HS-27A (cell line): ENCODE data around the gene KCNJ5.

Source experiments
- DNase-seq: peaks from one replicate; pipeline ENCODE4 v3.0.0-alpha.2; 2012; ENCODE audit warnings: low read depth, missing footprints

Gene KCNJ5

DNA sequence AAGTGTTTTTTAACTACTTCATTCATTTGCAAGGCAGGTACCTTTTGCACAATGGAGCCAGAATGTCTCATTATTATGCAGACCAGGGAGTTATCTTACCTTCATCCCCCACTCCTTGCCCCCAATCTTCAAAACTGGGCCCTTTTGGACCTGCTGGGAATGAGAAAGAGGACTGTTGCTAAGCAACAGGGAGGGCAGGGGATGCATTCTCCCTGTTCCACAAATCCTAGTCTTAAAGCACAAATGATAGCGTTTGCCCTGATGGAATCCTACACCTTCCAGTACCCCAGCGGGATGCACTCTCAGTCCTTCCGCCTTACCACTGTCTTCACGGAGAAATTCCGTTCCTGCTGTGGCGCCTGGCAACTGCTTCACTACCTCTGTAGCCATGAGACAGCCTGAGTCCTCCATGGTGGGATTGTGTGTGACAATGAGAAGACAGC lies 20.0 kb upstream of the KCNJ5 start:
- no peak for DNase-seq

DNA sequence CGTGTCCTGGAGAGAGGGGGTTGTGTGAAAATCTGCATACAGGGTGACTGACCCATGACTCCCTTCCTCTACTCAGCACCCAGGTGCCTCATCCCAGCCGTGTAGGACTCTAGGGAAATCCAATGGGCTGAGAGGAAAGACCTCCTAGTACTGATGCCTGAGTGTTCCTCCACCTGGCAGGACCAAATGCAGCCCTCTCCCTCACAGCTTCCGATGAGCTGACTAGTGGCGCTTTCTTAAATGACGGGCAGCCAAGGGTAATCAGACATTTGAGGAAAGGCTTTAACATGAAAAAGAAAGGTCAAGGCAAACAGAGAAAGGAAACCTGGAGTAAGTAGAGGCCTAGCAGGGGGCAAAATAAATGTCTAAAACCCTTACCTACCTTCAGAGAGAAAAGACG lies 19.1 kb upstream of the KCNJ5 start:
- DNase-seq = no peak

DNA sequence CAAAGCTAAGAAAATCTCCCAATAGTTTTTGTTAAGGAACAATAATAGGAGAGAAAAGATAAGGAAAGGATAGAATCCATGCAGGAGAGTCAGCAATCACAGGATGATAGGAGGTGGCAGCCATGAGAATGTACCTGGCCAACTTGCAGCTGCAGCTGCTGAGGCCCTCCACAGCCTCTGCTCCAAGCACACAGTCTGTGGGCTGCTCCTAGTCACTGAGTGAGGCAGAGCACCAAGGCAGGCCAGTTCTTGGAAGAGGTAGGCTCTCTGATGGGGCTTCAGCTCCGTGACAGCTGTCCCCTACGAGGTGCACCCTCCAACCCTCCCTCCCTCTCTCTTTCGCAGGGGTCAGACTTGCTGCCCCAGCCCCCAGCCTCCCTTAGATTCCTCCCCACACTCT lies 18.6 kb upstream of the KCNJ5 start:
- no peak for DNase-seq

DNA sequence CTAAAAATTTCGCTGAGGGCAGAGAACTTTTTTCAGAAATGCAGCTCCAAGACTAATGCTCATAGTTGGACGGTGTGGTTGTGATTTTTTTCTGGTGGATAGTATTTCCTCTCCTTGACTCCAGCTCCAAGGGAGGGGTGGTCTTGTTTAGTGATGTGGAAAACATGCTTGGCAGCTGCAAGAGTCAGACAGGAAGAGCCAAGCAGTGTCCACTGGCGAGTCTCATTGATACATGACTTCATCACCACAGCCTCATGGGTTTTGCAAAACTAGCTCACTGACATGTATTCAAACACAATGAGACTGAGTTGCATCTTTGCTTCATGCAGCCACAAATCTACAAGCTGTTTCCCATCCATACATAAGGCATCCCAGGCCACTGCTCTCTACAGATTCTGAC lies 16.7 kb upstream of the KCNJ5 start:
- no peak for DNase-seq

DNA sequence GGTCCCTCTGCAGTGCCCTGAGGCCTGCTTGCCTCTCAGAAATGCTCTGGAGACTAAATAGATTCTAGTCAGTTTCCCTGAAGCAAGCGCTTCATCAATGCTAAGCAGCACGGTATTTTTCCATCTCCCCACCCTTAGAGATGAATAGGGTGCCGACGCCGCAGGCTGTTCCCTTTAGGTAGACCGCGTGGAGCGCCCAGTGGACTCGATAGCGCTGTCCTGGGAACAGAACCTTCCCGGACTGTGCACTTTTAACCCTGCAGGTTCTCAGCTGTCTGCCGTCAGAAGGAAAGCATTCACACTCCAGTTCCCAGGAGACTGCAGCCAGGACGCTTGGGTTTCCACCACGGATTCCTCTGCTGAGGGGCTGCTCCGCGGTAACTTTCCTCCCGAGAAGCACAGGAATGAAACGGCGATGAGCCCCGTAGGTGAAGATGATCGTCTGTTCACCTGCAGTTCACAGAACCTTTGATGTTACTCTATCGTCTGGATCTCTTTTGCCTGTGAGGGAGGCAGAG lies 15.0 kb upstream of the KCNJ5 start:
- DNase-seq = no peak

DNA sequence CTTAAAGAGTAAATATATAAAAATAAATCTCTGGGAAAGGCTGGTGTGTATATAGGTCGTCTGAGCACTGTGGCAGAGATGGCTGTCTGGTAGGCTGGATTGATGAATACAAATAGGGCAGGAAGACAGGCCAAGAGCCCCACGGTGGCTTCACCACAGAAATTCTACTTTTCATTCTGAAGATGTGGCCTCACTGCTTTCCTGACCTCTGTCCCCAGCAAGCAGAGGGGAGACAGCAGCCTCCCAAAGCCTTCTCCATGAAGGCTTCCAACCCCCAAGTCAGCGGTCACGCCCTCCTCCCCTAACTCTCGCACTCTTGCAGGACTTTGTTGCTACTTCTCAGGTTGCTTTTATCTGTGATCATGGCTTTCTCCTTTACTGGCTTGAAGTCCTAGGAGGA lies 13.4 kb upstream of the KCNJ5 start:
- no peak for DNase-seq

DNA sequence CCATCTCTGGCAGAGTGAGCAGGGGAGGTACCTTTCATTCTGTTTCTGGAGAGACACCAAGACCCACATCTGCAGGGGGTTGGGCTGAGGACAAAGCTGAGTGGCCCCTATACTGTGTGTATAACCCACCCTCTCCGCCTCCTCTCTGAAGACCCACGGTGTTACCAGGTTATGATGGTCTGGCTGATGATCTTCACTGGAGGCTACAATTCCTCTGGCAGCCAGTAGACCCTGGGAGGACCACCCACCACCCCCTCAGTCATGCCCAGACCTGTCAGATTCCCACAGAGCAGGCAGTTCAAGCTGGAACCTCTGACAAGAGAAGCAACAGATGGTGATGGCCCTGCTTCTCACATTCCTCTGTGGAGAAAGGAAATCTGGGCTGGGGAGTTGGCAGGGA lies 12.7 kb upstream of the KCNJ5 start:
- no peak for DNase-seq

DNA sequence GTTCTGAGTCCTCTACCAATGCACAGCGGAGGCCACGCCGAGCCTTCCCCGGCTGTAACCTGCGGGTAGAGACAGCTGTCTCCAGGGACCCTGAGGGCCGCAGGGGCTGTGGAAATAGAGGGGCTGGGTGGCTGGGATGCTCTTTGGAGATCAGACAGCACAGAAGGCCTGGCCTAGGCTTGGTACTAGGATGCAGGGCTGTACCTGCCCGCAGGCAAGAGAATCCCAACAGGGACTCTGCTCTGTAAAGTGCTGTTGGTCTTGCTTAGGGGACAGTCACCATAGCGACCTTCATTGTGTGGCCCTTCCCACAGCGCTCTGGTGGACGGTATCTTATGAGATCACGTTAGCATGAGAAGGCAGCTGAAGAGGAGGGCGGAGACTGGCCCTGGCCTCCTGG lies 11.3 kb upstream of the KCNJ5 start:
- no peak for DNase-seq

DNA sequence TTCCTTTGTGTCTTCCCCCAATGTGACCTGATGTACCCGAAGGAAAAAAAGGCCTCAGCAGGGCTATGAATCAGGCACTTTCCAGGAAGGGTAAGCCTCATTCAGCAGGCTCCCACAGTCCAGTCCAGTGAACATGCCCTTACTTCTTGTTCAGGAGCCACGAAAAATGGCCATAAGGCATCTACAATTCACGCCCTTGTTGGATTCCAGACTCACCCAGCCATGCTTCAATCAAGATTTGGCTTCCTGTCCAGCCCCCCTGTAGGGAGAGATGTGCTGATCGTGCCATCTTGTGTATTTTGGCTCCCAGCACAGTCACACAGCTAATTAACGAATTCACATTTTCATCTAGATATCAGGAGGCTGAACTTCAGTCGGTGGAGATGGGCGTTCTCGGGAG lies 9.9 kb upstream of the KCNJ5 start:
- no peak for DNase-seq

DNA sequence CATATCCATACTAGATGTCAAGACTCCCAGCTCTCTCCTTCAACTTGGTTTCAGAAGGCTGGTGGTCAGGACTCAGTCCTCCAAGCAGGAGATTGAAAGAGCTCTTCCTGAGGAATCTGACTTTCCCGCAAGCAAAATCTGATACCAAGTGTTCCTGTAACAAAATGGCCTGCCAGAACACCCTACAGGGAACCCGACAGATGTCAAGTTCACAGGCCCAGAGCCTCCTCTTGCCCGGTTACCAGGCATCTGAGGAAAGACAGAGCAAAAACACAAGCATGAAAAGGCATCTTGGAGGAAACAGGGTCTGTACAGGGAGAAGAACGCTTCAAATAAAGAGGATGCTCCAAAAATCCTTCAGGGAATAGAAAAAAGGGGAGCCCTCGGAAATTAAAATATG lies 8.7 kb upstream of the KCNJ5 start:
- no peak for DNase-seq

DNA sequence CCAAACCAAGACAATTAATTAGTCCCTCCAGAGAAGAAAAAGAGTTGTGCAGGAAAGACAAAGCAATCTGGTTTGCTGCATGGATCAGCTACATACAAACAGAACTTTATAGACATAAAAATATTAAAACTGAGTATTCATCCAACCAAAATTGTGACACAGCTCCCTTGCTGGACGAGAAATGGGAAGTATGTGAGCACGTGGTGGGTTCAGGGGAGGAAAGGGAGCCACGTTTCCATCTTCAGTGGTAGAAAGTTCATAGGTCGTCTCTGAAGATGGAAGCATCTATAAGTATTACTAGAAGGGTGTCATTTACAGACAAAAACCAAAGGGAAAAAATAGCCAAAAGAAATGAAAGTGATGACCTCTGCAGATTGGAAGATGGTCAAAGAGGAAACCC lies 7.1 kb upstream of the KCNJ5 start:
- no peak for DNase-seq

DNA sequence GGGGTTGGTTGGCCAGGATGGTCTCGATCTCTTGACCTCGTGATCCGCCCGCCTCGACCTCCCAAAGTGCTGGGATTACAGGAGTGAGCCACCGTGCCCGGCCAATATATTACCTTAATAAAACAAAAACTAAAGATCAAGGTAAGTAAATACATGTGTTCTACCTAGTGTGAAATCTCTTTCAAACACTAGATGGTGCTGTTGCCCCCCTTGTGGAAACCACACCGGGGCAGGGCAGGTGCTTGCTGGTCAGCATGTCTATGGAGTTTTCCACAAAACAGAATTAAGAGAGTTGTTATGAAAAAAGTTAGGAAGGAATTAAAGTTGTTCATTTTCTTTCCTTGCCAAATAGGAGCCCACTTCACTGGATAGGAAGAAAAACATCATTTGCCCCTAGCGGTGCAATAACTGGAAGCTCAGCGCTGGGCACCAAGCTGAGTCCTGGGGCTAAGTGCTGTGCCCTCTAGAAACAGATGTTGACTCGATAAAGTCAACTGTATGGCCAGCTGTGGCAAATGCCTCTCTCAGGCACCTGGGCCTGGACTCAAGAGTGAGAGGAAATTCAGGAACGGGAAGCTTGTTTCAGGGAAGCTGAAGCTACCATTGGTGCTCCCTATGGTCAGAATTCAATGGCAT lies 6.3 kb upstream of the KCNJ5 start:
- no peak for DNase-seq

DNA sequence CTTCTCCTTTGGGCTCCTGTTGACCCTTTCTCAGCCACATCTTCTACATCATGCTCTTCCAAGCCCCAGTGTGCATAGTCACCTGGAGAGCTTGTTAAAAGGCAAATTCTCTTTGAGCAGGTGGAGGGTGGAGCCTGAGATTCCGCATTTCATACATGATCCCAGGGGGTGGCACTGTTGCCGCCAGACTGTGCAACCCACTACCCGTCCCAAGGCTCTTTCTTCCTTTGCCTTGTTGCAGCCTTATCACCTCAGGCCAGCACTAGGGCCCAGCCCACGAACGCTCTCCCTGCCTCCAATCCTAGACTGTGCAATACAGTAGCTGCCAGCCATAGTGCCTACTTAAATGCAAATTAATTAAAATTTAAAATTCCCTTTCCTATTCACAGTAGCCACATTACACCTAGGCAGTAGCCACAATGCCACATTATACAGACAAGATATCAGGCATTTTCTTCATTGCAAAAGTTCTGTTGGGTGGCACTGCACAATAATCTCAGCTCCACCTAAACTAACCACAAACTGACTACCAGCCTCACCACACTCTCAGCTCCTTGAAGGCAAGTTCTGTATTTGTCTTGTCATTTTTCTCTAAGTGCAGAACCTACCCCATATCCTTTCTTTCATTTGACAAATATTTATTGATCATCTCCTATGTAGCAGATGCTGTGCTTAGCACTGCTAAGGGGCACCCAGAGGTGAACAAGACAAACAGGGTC lies 4.6 kb upstream of the KCNJ5 start:
- no peak for DNase-seq

DNA sequence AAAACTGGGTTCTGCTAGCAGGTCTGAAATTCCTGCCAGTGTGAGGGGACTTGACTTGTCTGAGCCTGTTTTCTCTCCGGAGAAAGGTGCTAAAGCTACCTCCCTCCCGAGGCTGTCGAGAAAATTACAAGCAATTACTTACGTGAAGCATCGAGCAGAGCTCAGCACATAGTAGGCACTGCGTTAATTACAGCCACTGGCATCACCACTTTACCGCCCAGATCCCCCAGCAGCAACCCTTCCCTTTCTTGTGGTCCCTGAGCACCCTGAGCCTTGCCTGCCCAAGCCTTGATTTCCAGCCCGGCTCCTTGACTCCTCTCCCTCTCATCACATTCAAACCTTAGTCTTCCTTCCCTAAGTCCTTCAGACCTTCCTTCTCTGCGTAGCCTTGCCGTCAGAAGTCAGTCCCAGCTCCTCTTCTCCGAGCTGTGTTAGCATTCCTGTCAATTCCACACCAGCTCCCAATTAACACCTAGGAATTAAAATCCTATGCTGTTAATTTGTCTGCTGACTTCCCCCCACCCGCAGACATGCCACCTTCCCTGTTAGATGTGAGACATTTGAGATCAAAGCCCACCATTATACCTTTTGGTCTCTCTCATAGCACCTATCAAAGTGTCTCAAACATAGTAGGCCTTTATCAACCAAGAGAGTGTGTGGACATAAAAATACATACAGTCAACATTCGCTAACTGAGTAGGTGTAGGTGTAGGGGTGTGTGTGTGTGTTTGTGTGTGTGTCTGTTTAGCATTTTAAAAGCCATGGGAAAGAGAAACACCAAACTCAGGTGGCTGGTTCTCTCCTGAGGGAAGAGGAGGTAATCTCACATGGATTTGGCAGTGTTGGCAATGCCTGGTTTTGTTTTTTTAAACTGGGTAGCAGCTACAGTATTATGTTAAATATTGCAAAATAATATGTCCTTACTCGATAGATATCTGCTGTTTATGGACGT lies 2.8 kb upstream of the KCNJ5 start:
- no peak for DNase-seq

DNA sequence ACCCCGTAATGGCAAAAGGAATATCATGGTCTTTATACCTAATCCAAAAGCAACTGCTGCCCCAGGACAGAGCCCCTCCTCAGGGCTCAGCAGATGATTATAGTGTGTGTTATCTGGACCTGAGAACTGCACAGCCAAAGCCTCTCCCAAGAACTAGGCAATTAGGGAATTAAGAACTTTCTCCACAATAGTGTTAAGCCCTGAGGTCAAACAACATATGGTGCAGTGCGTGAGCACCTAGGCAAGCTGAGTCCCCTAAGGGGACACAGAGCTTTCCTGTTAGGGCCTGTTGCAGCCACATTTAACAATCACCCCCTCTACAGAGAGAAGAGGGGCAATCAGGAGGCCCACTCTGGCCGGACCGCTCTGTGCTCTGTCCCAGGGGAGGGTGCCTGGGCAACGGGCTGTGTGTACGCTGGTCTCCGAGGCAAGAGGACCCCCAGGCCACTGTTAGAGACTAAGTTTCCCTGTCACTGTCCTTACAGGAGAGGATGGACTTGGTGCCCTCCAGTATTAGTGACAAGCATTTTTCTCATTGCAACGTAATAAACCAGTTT lies 1.4 kb upstream of the KCNJ5 start:
- no peak for DNase-seq

DNA sequence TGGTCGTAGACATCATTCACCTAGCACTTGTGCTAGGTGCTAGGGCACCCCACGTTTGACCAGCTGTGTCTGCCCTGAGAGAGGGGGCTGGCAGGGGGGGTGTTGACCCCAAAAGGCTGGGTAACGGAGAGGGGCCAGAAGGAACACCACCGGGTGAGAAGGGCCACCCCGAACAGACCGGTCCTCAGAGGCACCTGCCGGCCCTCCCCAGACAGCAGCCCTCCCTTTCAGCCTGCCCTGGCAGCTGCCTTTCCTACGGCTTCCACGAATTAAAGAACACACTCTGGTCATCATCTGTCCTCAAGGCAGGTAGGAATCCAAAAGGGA lies 977 bp upstream of the KCNJ5 start:
- DNase-seq = no peak

DNA sequence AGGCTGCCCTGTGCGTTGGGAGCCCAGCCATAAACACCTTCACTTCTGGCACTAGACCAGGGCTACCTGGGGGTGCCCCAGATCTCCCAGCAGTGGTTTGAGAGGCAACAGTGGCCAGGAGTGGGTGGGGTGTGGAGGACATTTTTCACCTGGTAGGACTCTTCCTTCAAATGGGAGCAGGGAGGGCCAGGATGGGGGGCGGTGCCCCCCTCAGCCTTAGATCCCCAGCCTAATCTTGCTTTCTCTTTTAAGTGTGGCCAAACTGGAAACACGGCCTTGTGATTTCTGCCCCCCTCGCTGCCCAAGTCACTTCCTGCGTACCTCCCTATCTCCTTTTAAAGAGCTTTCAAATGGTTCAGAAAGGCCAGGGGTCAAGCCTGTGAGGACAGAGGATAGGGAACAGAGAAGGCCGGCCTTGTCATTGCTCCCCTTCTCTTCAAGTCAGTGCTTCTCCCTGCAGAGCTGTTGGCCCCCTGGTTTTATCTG lies 800 bp downstream of the KCNJ5 start:
- DNase-seq = no peak

DNA sequence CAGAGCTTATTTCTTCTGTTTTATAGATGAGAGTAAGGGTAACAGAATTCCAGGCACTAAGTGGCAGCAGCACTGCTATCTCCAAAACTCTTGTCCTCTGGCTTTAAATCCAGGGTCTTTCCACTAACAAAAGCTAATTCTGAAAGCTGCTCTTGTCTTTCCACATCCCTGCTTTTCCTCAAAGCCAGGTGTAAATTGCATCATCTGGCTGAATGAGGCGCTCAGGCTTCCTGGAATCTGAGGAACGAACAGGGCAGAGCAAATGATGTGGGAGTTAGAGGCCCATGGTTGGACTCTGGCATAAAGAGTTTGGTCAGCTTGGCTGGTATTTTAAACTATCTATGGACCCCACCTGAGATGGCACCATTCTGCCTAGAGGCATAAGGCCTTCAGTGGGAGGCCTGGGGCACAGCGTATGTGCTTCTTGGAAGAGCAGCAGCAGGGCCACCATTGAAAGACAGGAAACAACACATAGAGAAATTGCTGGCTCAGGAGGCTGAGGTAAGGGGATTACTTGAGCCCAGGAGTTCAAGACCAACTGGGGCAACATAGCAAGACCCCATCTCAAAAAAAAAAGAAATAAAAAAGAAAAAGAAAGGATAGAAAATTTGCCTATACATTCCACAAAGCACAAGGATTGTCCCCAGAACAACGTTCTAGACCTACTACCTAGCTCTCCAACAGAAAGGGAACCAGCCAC lies 1.9 kb downstream of the KCNJ5 start:
- DNase-seq = no peak

DNA sequence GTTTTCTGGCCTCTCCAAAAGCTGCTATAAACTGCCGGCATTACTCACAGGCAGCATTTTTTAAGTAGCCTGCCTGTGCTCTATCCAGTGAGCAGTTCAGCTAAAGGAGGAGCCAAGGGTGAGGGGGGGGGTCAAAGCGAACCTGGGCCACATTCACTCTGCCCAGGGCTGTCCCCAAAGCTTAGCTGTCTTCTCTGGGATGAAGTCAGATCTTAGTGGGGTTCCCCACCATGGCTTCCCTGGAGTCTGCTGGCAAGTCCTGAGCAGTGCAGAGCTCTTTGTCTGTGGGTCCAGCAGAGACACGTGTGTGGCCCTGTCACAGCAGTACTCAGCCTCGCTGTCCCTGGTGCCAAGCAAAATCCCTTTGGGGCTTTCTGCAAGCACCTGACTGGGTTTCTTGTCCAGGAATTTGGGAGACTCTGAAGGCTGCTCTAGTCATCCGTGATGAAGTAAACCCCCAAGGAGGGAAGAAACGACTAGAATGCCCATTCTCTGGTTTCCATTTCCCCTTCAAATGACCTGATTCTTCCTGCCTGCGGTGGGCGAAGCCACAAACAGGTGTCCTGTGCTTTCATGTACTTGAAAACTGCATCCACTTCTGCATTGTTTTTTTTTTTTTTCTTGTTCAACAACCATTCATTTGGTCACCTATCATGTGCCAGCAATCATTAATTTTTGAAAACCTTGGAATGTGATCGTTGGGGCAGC lies 2.6 kb downstream of the KCNJ5 start:
- no peak for DNase-seq

DNA sequence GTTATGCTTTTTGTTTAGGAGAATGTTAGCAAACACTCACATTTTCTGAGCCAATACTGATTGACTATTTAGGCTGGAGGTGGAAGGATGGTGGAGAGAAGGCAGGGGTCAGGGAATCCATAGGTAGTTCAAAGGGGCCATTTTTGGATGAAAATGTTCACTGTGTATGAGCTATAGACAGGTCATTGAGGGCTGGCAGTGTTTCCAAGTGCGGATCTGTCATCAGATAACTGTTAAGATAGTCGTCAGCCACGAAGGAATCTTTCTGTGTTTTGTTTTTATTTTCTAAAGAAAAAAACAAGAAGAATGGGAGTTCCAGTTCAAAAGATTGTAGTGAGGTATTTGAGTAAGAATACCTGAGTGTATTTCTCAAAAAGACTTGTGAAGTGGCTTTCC lies 3.1 kb downstream of the KCNJ5 start:
- DNase-seq = no peak

DNA sequence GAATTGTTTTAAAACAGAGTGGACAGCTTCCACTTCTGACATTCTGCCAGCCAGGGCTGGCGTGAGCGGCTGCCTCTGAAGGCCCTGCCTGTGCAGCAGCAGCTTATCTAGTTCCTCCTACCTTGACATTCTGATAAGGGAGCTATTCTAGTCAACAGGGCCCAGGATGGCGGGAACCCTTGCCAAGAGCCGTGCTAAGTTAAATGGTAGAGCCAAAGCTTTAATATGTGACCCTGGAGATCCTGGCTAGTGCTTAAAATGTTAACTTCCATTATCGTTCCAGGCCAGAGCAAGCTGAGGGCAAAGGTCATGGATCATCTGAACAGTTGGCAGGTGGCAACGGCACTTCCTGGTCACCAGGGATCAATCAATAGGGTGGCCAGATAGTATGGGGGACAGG lies 3.5 kb downstream of the KCNJ5 start:
- DNase-seq = no peak
